ENCODE results near the gene EDDM13. TPM values are rescaled to one million over a fixed set of nuclear protein-coding genes. Genes with fewer than 3 reads are reported as not detected.
"Not testable (repeated sequence)": the region's sequence is repeated elsewhere in the genome, so short reads cannot be mapped to it uniquely, and the experiment has no call there.

Gene EDDM13
- total RNA-seq, 1 experiment from 2014 or later, result not detected

DNA sequence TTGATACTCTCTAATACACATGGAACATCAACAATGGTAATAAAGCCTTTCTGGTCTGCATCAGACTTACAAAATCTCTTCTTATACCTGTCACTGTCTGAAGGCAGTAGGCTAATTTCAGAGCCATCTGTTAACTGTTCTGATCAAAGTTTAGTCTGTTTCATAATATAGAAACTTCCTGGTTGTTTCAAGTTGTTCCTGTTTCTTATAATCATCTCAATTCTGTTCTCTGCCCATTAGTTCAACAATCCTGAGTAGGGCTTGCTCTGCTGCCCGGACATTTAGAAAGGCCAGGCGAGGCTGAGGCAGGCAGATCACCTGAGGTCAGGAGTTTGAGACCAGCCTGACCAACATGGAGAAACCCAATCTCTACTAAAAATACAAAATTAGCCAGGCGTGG is 47.4 kb downstream of the EDDM13 start:
- no peak for DNase-seq (ENCODE audit: low read depth in 1 of 2, low spot score in 2 of 2)
- Histone ChIP-seq H3K27me3 (replicated peaks) (no peaks in the 10 kb centered on the region), H3K36me3 (no peaks in the 10 kb centered on the region), H3K4me3 (no peak overlapping the region), H3K4me1 (replicated peaks) (peaks cover 5% of the 10 kb centered on the region), H3K27ac (no peak overlapping the region), H3K9me3 (replicated peaks) (no peaks in the 10 kb centered on the region; the same call in 1 of the 2 replicates)

- Histone ChIP-seq H3K9me3 (replicated peaks) (no peaks in the 10 kb centered on the region; the same call in 1 of the 2 replicates), H3K36me3 (no peaks in the 10 kb centered on the region), H3K27me3 (replicated peaks) (no peaks in the 10 kb centered on the region), H3K27ac (no peak overlapping the region), H3K4me3 (no peak overlapping the region), H3K4me1 (replicated peaks) (no peaks in the 10 kb centered on the region)
- DNase-seq (ENCODE audit: low read depth in 1 of 2, low spot score in 2 of 2), result no peak
These were observed 48.9 kb downstream of the EDDM13 start for GRCh38 chr19:56321254-56321988.

GRCh38 chr19:56321989-56322440 is 49.5 kb downstream of the EDDM13 start:
- no peak overlapping the region for H3K4me3 ChIP-seq
- no peaks in the 10 kb centered on the region for H3K36me3 ChIP-seq
- H3K27me3 ChIP-seq (replicated peaks), result no peaks in the 10 kb centered on the region
- no peak overlapping the region for H3K27ac ChIP-seq
- no peaks in the 10 kb centered on the region for H3K4me1 ChIP-seq (replicated peaks)
- H3K9me3 ChIP-seq (replicated peaks), result no peaks in the 10 kb centered on the region; the same call in 1 of the 2 replicates
- no peak for DNase-seq (ENCODE audit: low read depth in 1 of 2, low spot score in 2 of 2)

DNA sequence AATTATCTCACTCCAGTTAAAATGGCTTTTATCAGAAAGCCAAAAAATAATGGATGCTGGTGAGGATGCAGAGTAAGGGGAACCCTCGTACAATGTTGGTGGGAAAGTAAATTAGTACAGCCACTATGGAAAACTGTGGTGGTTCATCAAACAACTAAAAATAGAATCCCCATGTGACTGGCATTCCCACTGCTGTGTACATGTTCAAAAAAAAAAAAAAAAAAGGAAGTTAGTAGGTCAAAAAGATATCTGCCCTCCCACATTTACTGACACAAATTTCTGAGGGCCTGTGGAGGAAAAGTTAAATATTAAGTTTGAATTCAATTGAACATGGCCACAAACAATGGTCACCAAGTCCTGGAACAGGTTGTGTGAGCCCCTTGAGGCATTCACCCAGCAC is 51.9 kb downstream of the EDDM13 start:
- DNase-seq (ENCODE audit: low read depth in 1 of 2, low spot score in 2 of 2), result no peak
- Histone ChIP-seq H3K27me3 (replicated peaks) (no peaks in the 10 kb centered on the region), H3K4me1 (replicated peaks) (no peaks in the 10 kb centered on the region), H3K27ac (no peak overlapping the region), H3K36me3 (no peaks in the 10 kb centered on the region), H3K4me3 (no peak overlapping the region), H3K9me3 (replicated peaks) (no peaks in the 10 kb centered on the region; the same call in 1 of the 2 replicates)

GRCh38 chr19:56332695-56333094 is 60.1 kb downstream of the EDDM13 start:
- Histone ChIP-seq H3K4me3 (no peak overlapping the region), H3K27me3 (replicated peaks) (no peaks in the 10 kb centered on the region), H3K4me1 (replicated peaks) (no peaks in the 10 kb centered on the region), H3K36me3 (no peaks in the 10 kb centered on the region), H3K27ac (no peak overlapping the region), H3K9me3 (replicated peaks) (no peaks in the 10 kb centered on the region)
- DNase-seq (ENCODE audit: low read depth in 1 of 2, low spot score in 2 of 2), result no peak

DNA sequence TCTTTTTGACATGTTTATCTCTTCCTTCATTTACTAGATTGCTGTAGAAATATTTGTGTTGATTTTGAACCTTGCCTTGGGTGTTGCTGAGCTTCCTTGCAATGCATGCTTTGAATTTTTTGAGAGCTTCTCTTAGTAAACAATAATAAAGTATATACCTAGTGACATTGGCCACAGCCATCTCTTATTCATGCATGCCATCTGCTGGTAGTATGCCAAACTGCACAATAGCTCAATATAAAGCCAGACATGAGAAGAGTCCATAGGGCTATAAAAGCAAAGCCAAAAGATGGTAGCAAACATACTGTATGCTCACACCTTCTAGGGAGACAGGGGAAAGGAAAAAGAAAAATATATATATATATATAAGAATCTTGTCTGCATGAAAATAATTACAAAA is 61.0 kb downstream of the EDDM13 start:
- H3K4me1 ChIP-seq (replicated peaks), result no peaks in the 10 kb centered on the region
- peak in 1 of 2 experiments; percentile 14 for DNase-seq (ENCODE audit: low read depth in 1 of 2, low spot score in 2 of 2)
- H3K27me3 ChIP-seq (replicated peaks), result no peaks in the 10 kb centered on the region
- no peaks in the 10 kb centered on the region for H3K36me3 ChIP-seq
- H3K4me3 ChIP-seq, result no peak overlapping the region
- no peaks in the 10 kb centered on the region for H3K9me3 ChIP-seq (replicated peaks)
- H3K27ac ChIP-seq, result no peak overlapping the region

DNA sequence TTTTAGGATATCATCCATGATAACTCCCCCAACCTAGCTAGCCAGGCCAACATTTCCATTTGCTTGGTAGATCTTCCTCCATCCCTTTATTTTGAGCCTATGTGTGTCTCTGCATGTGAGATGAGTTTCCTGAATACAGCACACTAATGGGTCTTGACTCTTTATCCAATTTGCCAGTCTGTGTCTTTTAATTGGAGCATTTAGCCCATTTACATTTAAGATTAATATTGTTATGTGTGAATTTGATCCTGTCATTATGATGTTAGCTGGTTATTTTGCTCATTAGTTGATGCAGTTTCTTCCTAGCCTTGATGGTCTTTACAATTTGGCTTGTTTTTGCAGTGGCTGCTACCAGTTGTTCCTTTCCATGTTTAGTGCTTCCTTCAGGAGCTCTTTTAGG is 62.8 kb downstream of the EDDM13 start:
- H3K4me3 ChIP-seq; H3K27ac ChIP-seq; H3K4me1 ChIP-seq (replicated peaks); H3K9me3 ChIP-seq (replicated peaks); H3K36me3 ChIP-seq; DNase-seq (ENCODE audit: low read depth in 1 of 2, low spot score in 2 of 2); H3K27me3 ChIP-seq (replicated peaks): not testable (repeated sequence)

GRCh38 chr19:56337077-56337476 is 64.5 kb downstream of the EDDM13 start:
- H3K36me3 ChIP-seq; DNase-seq (ENCODE audit: low read depth in 1 of 2, low spot score in 2 of 2); H3K27ac ChIP-seq; H3K4me3 ChIP-seq; H3K4me1 ChIP-seq (replicated peaks); H3K9me3 ChIP-seq (replicated peaks); H3K27me3 ChIP-seq (replicated peaks): not testable (repeated sequence)

DNA sequence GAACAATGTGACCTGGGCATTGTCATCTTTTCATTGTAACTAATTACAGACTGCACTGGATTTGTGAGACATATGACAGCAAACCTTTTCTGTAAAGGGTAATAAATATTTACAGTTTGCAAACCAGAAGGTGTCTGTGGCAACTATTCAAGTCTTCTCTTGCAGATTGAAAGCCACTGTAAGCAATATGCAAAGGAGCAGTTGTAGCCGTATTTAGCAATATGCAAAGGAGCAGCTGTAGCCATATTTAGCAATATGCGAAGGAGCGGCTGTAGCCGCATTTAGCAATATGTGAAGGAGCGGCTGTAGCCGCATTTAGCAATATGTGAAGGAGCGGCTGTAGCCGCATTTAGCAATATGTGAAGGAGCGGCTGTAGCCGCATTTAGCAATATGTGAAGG is 66.5 kb downstream of the EDDM13 start:
- H3K4me1 ChIP-seq (replicated peaks); H3K36me3 ChIP-seq; H3K9me3 ChIP-seq (replicated peaks); H3K4me3 ChIP-seq; H3K27ac ChIP-seq; DNase-seq (ENCODE audit: low read depth in 1 of 2, low spot score in 2 of 2); H3K27me3 ChIP-seq (replicated peaks): not testable (repeated sequence)

- Histone ChIP-seq H3K27me3 (replicated peaks) (no peaks in the 10 kb centered on the region), H3K4me3 (no peak overlapping the region), H3K27ac (no peak overlapping the region), H3K9me3 (replicated peaks) (0 out of 2 replicates have a peak, but pooled peaks cover 7% of the 10 kb centered on the region), H3K36me3 (no peaks in the 10 kb centered on the region), H3K4me1 (replicated peaks) (no peaks in the 10 kb centered on the region)
- DNase-seq (ENCODE audit: low read depth in 1 of 2, low spot score in 2 of 2), result no peak
These were observed 69.4 kb downstream of the EDDM13 start for GRCh38 chr19:56341948-56342347.

DNA sequence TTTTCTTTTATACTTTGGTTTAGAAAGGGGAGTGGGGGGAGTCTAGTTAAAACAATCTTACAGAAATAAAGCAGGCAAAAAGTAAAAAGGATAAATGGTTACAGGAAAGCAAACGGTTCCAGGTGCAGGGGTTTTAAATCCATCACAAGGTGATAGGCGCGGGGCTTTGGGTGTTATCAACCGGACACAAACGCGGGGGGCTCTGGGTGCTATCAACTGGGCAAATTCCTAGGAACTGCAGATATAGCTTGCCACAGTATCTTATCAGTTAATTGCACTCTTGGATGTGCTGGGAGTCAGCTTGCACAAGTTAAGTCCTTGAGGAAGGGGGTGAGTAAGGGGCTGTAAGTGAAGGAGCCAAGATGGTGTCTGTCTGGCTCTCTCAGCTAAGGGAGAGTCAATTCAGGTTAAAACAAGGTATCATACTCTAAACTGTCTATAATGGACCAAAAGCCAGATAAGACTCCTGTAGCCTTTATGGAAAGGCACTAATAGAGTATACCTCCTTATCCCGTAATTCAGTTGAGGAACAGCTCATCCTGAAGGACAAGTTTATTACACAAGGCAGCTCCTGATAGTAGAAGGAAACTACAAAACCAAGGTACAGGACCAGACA is 74.7 kb downstream of the EDDM13 start:
- Histone ChIP-seq H3K4me3 (no peak overlapping the region), H3K9me3 (replicated peaks) (0 out of 2 replicates have a peak, but pooled peaks cover 4% of the 10 kb centered on the region), H3K27ac (no peak overlapping the region), H3K36me3 (no peaks in the 10 kb centered on the region), H3K27me3 (replicated peaks) (no peaks in the 10 kb centered on the region), H3K4me1 (replicated peaks) (no peaks in the 10 kb centered on the region)
- DNase-seq (ENCODE audit: low read depth in 1 of 2, low spot score in 2 of 2), result no peak

- Histone ChIP-seq H3K9me3 (replicated peaks) (no peaks in the 10 kb centered on the region), H3K27me3 (replicated peaks) (no peaks in the 10 kb centered on the region), H3K27ac (no peak overlapping the region), H3K36me3 (no peaks in the 10 kb centered on the region), H3K4me1 (replicated peaks) (no peaks in the 10 kb centered on the region), H3K4me3 (no peak overlapping the region)
- DNase-seq (ENCODE audit: low read depth in 1 of 2, low spot score in 2 of 2), result no peak
These were observed 75.8 kb downstream of the EDDM13 start for GRCh38 chr19:56348289-56348877.

- Histone ChIP-seq H3K36me3 (no peaks in the 10 kb centered on the region), H3K27me3 (replicated peaks) (no peaks in the 10 kb centered on the region), H3K9me3 (replicated peaks) (no peaks in the 10 kb centered on the region; the same call in 1 of the 2 replicates), H3K4me3 (no peak overlapping the region), H3K4me1 (replicated peaks) (no peaks in the 10 kb centered on the region), H3K27ac (no peak overlapping the region)
- DNase-seq (ENCODE audit: low read depth in 1 of 2, low spot score in 2 of 2), result no peak
These were observed 78.0 kb downstream of the EDDM13 start for GRCh38 chr19:56350416-56351045.

DNA sequence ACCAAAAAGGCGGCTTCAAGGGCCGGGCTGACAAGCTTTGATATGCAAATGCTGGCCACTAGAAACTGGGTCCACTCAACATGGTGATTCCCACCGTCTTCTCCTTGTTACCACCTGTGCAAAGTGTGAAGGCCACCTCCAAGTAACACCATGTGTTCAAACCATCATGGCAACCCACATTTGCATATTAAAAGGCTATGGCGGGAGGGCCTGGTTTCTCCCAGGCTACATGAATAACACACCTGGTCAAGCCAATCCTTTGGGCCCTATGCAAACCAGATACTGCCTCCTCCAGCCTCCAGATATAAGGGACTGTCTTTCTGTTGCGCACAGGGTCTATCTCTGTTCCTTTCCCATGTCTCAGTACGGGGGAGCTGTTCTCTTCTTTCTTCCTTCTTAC is 78.7 kb downstream of the EDDM13 start:
- H3K27me3 ChIP-seq (replicated peaks), result no peaks in the 10 kb centered on the region
- H3K36me3 ChIP-seq, result no peaks in the 10 kb centered on the region
- DNase-seq (ENCODE audit: low read depth in 1 of 2, low spot score in 2 of 2), result no peak
- no peaks in the 10 kb centered on the region; the same call in 1 of the 2 replicates for H3K9me3 ChIP-seq (replicated peaks)
- H3K27ac ChIP-seq, result no peak overlapping the region
- H3K4me1 ChIP-seq (replicated peaks), result no peaks in the 10 kb centered on the region
- H3K4me3 ChIP-seq, result no peak overlapping the region
